HEK293 (cell line): ENCODE measurements around the gene CYTIP.

Experiments used
- CTCF ChIA-PET: fragments of 350-600 bp; formaldehyde crosslinking; extraction: SDS; loops from one replicate; lab custom pipeline; 2021; ENCODE audit warnings: antibody characterized with exemption; lab: Yijun Ruan, JAX
- POLR2A ChIA-PET: fragments of 300-600 bp; formaldehyde crosslinking; extraction: SDS; loops from one replicate; lab custom pipeline; 2020; ENCODE audit warnings: antibody characterized with exemption, inconsistent platforms; lab: Yijun Ruan, JAX
- H3K27ac ChIP-seq: fragments of 200-500 bp; sonication (Bioruptor generic); 2 replicates; pipeline ENCODE4 v1.5.1; 2014; ENCODE audit warnings: low read depth, low read length, control low read depth, inconsistent platforms; ENCODE audit errors: extremely low read depth
- H3K36me3 ChIP-seq, 2 experiments: fragments of 200-500 bp in 1 of 2; sonication (Bioruptor generic) in 1 of 2; 1 replicate in 1 of 2; 2 replicates in 1 of 2; pipeline ENCODE4 v1.5.1; 2014 to 2017; ENCODE audit warnings: inconsistent platforms in 2 of 2, low read length in 2 of 2; ENCODE audit not compliant: control insufficient read depth in 2 of 2, insufficient read depth in 1 of 2
- H3K4me1 ChIP-seq: fragments of 200-500 bp; sonication (Bioruptor generic); 2 replicates; pipeline ENCODE4 v1.5.1; 2014; ENCODE audit warnings: mild to moderate bottlenecking, low read length, inconsistent platforms; ENCODE audit not compliant: control insufficient read depth, insufficient read depth
- H3K4me3 ChIP-seq: 2 replicates; pipeline ENCODE4 v1.5.1; 2011; ENCODE audit warnings: low read depth, mild to moderate bottlenecking, control low read depth, low read length, moderate library complexity
- H3K9me3 ChIP-seq: fragments of 200-500 bp; sonication (Bioruptor generic); 2 replicates; pipeline ENCODE4 v1.5.1; 2014; ENCODE audit warnings: low read depth, low read length, inconsistent platforms; ENCODE audit not compliant: control insufficient read depth, insufficient read depth
- GLIS2 ChIP-seq: fragments of 450-650 bp; formaldehyde crosslinking; IDR thresholded peaks from 2 replicates; pipeline ENCODE4 v1.5.1; 2016; ENCODE audit warnings: missing biosample characterization, missing genetic modification characterization
- YY2 ChIP-seq: fragments of 450-650 bp; formaldehyde crosslinking; IDR thresholded peaks from 2 replicates; pipeline ENCODE4 v1.5.1; 2016; ENCODE audit warnings: missing biosample characterization, missing genetic modification characterization
- ZBTB7A ChIP-seq: fragments of 450-650 bp; formaldehyde crosslinking; IDR thresholded peaks from 2 replicates; pipeline ENCODE4 v1.5.1; 2016; ENCODE audit warnings: low read depth, missing biosample characterization, missing genetic modification characterization
- ZNF121 ChIP-seq: fragments of 450-650 bp; formaldehyde crosslinking; IDR thresholded peaks from 2 replicates; pipeline ENCODE4 v1.5.1; 2016; ENCODE audit warnings: missing biosample characterization, missing genetic modification characterization
- ZNF211 ChIP-seq: fragments of 450-650 bp; formaldehyde crosslinking; IDR thresholded peaks from 2 replicates; pipeline ENCODE4 v1.5.1; 2016; ENCODE audit warnings: low read depth, missing biosample characterization, missing genetic modification characterization
- ZNF24 ChIP-seq: fragments of 450-650 bp; formaldehyde crosslinking; IDR thresholded peaks from 2 replicates; pipeline ENCODE4 v1.5.1; 2016; ENCODE audit warnings: missing biosample characterization, missing genetic modification characterization
- ZNF311 ChIP-seq: fragments of 450-650 bp; formaldehyde crosslinking; IDR thresholded peaks from 2 replicates; pipeline ENCODE4 v1.5.1; 2017; ENCODE audit warnings: missing biosample characterization, missing genetic modification characterization, borderline replicate concordance
- ZNF335 ChIP-seq: fragments of 450-650 bp; formaldehyde crosslinking; conservative IDR thresholded peaks from 2 replicates; pipeline ENCODE4 v1.5.1; 2016; ENCODE audit warnings: missing biosample characterization, missing genetic modification characterization
- ZNF394 ChIP-seq: fragments of 450-650 bp; formaldehyde crosslinking; IDR thresholded peaks from 2 replicates; pipeline ENCODE4 v1.5.1; 2016; ENCODE audit warnings: missing biosample characterization, missing genetic modification characterization, mild to moderate bottlenecking, moderate library complexity, borderline replicate concordance
- ZNF423 ChIP-seq: fragments of 450-650 bp; formaldehyde crosslinking; IDR thresholded peaks from 2 replicates; pipeline ENCODE4 v1.5.1; 2016; ENCODE audit warnings: missing biosample characterization, missing genetic modification characterization
- ZNF501 ChIP-seq: fragments of 450-650 bp; formaldehyde crosslinking; IDR thresholded peaks from 2 replicates; pipeline ENCODE4 v1.5.1; 2016; ENCODE audit warnings: missing biosample characterization, missing genetic modification characterization
- ZNF521 ChIP-seq: fragments of 450-650 bp; formaldehyde crosslinking; IDR thresholded peaks from 2 replicates; pipeline ENCODE4 v1.5.1; 2017; ENCODE audit warnings: missing biosample characterization, mild to moderate bottlenecking, missing genetic modification characterization
- ZNF548 ChIP-seq: fragments of 450-650 bp; formaldehyde crosslinking; IDR thresholded peaks from 2 replicates; pipeline ENCODE4 v1.5.1; 2016; ENCODE audit warnings: missing biosample characterization, missing genetic modification characterization
- ZNF558 ChIP-seq: fragments of 450-650 bp; formaldehyde crosslinking; IDR thresholded peaks from 2 replicates; pipeline ENCODE4 v1.5.1; 2016; ENCODE audit warnings: missing biosample characterization, missing genetic modification characterization
- ZNF654 ChIP-seq: fragments of 450-650 bp; formaldehyde crosslinking; IDR thresholded peaks from 2 replicates; pipeline ENCODE4 v1.5.1; 2016; ENCODE audit warnings: low read depth, missing biosample characterization, missing genetic modification characterization
- TF ChIP-seq, protein P1 (sequence below): fragments of 450-650 bp; formaldehyde crosslinking; IDR thresholded peaks from 2 replicates; pipeline ENCODE4 v1.5.1; 2017; ENCODE audit warnings: missing biosample characterization, missing genetic modification characterization
- TF ChIP-seq, protein P2 (sequence below): fragments of 450-650 bp; formaldehyde crosslinking; IDR thresholded peaks from 2 replicates; pipeline ENCODE4 v1.5.1; 2016; ENCODE audit warnings: missing biosample characterization, missing genetic modification characterization
- TF ChIP-seq, protein P3 (sequence below): fragments of 450-650 bp; formaldehyde crosslinking; optimal IDR thresholded peaks from 2 replicates; pipeline ENCODE3; 2016; ENCODE audit warnings: missing biosample characterization, mild to moderate bottlenecking, missing genetic modification characterization
- TF ChIP-seq, protein P4 (sequence below): fragments of 450-650 bp; formaldehyde crosslinking; IDR thresholded peaks from 2 replicates; pipeline ENCODE4 v1.5.1; 2017; ENCODE audit warnings: missing biosample characterization, mild to moderate bottlenecking, missing genetic modification characterization, moderate library complexity
- TF ChIP-seq, protein P5 (sequence below): fragments of 450-650 bp; formaldehyde crosslinking; IDR thresholded peaks from 2 replicates; pipeline ENCODE4 v1.5.1; 2016; ENCODE audit warnings: missing biosample characterization, missing genetic modification characterization

Gene CYTIP

DNA sequence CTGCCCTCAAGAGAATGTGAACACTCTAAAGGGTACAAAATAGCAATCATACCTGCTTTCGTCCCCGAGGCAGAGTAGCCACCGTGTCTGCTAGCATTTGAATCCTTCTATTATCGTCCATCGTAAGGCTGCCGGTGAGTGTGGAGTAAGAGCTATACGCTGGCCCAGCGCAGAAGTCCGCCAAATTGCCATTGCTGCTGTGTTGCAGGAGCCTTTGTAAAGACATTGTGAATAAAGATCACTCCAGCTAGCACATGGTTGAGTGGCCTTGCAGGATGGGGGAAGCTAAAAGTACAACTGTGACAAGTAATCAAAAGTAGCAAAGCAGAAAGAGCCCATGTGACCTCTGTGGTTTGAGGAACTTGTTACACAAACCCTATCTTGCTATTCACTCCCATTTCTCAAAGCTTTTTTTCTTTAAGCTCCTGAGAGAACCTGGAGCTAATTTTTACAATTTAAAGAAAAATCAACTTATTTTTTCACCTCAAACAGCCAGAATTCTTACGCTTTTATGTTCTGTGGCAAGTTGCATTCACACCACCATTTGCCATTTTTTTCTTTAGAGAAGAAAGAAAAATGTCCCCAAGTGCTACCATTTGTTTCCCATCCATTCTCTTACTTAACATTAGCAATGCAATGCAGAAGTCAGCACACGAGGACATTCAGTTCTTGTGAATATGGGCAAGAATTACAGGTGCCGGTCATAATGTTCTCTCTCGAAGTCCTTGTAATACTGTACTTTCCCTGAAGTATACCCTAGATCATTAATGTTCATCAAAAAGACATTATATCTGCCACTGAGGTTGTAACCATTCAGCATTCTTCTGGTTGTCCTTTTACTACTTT, at the start of gene CYTIP:
CYTIP (minus strand) TSS at position 295 of the 846 bp plus-strand sequence; CDS start at position 226, 69 bp downstream.
- TF ChIP-seq ZNF521 (tag by site-specific recombination) (no peak), ZNF311 (tag by site-specific recombination) (no peak)
- TF ChIP-seq, protein P1, sequence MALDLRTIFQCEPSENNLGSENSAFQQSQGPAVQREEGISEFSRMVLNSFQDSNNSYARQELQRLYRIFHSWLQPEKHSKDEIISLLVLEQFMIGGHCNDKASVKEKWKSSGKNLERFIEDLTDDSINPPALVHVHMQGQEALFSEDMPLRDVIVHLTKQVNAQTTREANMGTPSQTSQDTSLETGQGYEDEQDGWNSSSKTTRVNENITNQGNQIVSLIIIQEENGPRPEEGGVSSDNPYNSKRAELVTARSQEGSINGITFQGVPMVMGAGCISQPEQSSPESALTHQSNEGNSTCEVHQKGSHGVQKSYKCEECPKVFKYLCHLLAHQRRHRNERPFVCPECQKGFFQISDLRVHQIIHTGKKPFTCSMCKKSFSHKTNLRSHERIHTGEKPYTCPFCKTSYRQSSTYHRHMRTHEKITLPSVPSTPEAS, result no peak
- TF ChIP-seq, all 188 proteins: peak for 0
- Histone ChIP-seq H3K27ac (no peak within 1 kb of the TSS), H3K4me3 (no peak within 1 kb of the TSS), H3K4me1 (no peaks in the 10 kb centered on the region), H3K36me3 (no peaks in the 10 kb centered on the region), H3K9me3 (no peaks in the 10 kb centered on the region)
- POLR2A ChIA-PET, result no interaction called here
- CTCF ChIA-PET, result no interaction called here

DNA sequence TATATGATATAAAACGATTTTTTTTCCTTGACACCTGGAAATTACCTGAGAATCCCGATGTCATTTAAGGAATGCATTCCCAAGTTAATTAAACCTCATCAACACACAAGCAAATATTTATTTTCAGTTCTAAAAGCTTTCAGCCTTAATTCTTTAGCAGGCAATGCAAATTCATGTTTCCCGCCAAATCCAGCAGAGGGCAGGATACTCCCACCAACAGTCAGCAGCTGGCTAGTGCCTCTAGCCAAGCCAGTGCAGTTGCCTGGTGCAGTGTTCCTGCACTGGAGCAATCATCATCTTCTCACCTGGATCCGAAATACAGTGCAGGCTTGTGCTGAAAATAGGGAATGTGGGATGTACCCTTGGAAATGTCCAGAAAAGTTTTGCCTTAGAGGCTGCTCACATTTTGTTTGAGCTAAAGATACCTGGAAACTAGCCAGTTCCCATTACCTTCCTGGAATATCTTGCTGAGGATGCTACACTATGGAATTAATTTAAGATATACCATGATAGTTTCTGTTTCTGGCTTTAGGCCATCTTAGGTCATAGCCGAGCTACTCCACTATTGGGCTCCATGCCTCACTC, 48.4 kb upstream of the CYTIP start:
- TF ChIP-seq, protein P2, sequence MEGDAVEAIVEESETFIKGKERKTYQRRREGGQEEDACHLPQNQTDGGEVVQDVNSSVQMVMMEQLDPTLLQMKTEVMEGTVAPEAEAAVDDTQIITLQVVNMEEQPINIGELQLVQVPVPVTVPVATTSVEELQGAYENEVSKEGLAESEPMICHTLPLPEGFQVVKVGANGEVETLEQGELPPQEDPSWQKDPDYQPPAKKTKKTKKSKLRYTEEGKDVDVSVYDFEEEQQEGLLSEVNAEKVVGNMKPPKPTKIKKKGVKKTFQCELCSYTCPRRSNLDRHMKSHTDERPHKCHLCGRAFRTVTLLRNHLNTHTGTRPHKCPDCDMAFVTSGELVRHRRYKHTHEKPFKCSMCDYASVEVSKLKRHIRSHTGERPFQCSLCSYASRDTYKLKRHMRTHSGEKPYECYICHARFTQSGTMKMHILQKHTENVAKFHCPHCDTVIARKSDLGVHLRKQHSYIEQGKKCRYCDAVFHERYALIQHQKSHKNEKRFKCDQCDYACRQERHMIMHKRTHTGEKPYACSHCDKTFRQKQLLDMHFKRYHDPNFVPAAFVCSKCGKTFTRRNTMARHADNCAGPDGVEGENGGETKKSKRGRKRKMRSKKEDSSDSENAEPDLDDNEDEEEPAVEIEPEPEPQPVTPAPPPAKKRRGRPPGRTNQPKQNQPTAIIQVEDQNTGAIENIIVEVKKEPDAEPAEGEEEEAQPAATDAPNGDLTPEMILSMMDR (tag by site-specific recombination), result peak; percentile 62
- TF ChIP-seq ZNF654 (tag by site-specific recombination) (peak; percentile 83), ZNF121 (tag by site-specific recombination) (no peak)
- Histone ChIP-seq H3K4me3 (no peak overlapping the region), H3K36me3 (no peaks in the 10 kb centered on the region), H3K27ac (no peak overlapping the region), H3K9me3 (no peaks in the 10 kb centered on the region), H3K4me1 (peaks cover 10% of the 10 kb centered on the region)
- CTCF ChIA-PET, result interaction anchor here (0.5 to 1.4 kb wide), 25 partner anchors 15 to 1261 kb away, joined by 3 to 14 read pairs (median 4); no protein-coding TSS in a partner anchor
- POLR2A ChIA-PET, result no interaction called here

DNA sequence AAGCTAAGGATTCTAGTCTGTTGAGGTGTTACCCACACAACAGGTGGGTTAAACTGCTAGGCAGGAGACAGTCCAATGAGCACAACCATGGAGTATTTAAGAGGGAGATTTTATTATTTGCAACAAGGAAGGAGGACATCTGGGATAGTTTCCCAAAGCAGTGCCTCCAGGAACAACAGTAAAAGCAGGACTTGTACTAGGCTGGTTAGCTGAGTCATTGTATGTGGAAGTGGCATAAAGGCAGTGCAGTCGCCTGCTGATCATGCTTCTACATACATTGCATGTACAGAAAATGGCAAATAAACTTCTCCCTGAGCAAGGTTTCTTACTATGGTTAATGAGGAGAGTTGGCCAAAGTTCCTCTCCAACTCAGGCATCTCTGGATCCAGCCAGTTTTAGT, 46.1 kb upstream of the CYTIP start:
- H3K27ac ChIP-seq, result no peak overlapping the region
- H3K4me3 ChIP-seq, result no peak overlapping the region
- ChIA-PET POLR2A (no interaction called here), CTCF (interaction anchor here (0.8 to 3.0 kb wide), 5 partner anchors 8 to 521 kb away, joined by 3 to 20 read pairs (median 5); no protein-coding TSS in a partner anchor)
- H3K4me1 ChIP-seq, result peaks cover 10% of the 10 kb centered on the region
- H3K36me3 ChIP-seq, result no peaks in the 10 kb centered on the region
- H3K9me3 ChIP-seq, result no peaks in the 10 kb centered on the region
- TF ChIP-seq, protein P3, sequence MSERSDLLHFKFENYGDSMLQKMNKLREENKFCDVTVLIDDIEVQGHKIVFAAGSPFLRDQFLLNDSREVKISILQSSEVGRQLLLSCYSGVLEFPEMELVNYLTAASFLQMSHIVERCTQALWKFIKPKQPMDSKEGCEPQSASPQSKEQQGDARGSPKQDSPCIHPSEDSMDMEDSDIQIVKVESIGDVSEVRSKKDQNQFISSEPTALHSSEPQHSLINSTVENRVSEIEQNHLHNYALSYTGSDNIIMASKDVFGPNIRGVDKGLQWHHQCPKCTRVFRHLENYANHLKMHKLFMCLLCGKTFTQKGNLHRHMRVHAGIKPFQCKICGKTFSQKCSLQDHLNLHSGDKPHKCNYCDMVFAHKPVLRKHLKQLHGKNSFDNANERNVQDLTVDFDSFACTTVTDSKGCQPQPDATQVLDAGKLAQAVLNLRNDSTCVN, result no peak
- TF ChIP-seq GLIS2 (no peak), ZNF501 (no peak), ZNF335 (no peak), ZNF548 (tag by site-specific recombination) (no peak), ZNF121 (tag by site-specific recombination) (no peak), ZNF24 (tag by site-specific recombination) (no peak), ZNF211 (tag by site-specific recombination) (no peak), YY2 (tag by site-specific recombination) (no peak), ZNF394 (tag by site-specific recombination) (no peak), ZNF558 (no peak), ZBTB7A (tag by site-specific recombination) (no peak), ZNF423 (tag by site-specific recombination) (no peak)
- TF ChIP-seq, protein P4, sequence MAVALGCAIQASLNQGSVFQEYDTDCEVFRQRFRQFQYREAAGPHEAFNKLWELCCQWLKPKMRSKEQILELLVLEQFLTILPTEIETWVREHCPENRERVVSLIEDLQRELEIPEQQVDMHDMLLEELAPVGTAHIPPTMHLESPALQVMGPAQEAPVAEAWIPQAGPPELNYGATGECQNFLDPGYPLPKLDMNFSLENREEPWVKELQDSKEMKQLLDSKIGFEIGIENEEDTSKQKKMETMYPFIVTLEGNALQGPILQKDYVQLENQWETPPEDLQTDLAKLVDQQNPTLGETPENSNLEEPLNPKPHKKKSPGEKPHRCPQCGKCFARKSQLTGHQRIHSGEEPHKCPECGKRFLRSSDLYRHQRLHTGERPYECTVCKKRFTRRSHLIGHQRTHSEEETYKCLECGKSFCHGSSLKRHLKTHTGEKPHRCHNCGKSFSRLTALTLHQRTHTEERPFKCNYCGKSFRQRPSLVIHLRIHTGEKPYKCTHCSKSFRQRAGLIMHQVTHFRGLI (tag by site-specific recombination), result no peak
- TF ChIP-seq, protein P5, sequence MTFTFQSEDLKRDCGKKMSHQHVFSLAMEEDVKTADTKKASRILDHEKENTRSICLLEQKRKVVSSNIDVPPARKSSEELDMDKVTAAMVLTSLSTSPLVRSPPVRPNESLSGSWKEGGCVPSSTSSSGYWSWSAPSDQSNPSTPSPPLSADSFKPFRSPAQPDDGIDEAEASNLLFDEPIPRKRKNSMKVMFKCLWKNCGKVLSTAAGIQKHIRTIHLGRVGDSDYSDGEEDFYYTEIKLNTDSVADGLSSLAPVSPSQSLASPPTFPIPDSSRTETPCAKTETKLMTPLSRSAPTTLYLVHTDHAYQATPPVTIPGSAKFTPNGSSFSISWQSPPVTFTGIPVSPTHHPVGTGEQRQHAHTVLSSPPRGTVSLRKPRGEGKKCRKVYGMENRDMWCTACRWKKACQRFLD (tag by site-specific recombination), result no peak
